DND-41 (cell line): ENCODE results near the gene FAM170B.

ENCODE experiments used
- ATAC-seq: fragments of 200-7000 bp; cut with Tn5 transposase; 3 replicates; pipeline ENCODE4 v1.9.1; 2021; ENCODE audit warnings: low read depth; ENCODE audit not compliant: insufficient read depth
- DNase-seq: peaks from one replicate; pipeline ENCODE4 v3.0.0-alpha.2; 2020
- H2AFZ ChIP-seq: 2 replicates; pipeline ENCODE4 v1.6.0; 2012; ENCODE audit warnings: low read depth, low read length
- H3K27ac ChIP-seq: 2 replicates; pipeline ENCODE4 v1.5.1; 2012; ENCODE audit warnings: low read length, inconsistent platforms
- H3K27me3 ChIP-seq: fragments of 200-600 bp; sonication (generic); 2 replicates; pipeline ENCODE4 v1.6.0; 2012; ENCODE audit warnings: low read length, mild to moderate bottlenecking, inconsistent platforms; ENCODE audit not compliant: insufficient read depth, poor library complexity
- H3K36me3 ChIP-seq: 2 replicates; pipeline ENCODE4 v1.5.1; 2012; ENCODE audit warnings: low read length, inconsistent platforms; ENCODE audit not compliant: insufficient read depth
- H3K4me1 ChIP-seq: 2 replicates; pipeline ENCODE4 v1.5.1; 2012; ENCODE audit warnings: mild to moderate bottlenecking, low read length; ENCODE audit not compliant: insufficient read depth
- H3K4me2 ChIP-seq: 2 replicates; pipeline ENCODE4 v1.6.0; 2012; ENCODE audit warnings: mild to moderate bottlenecking, moderate library complexity, low read length, inconsistent platforms; ENCODE audit not compliant: insufficient read depth
- H3K4me3 ChIP-seq, 2 experiments: fragments of 200-600 bp in 1 of 2; shearing (Covaris generic) in 1 of 2; 2 replicates each; pipeline ENCODE4 v1.5.1; 2012 to 2016; ENCODE audit warnings: inconsistent platforms in 2 of 2, low read length in 2 of 2, mild to moderate bottlenecking in 2 of 2, low read depth in 1 of 2, moderate library complexity in 1 of 2
- H3K79me2 ChIP-seq: 2 replicates; pipeline ENCODE4 v1.6.0; 2012; ENCODE audit warnings: low read length, inconsistent platforms; ENCODE audit not compliant: insufficient read depth
- H3K9ac ChIP-seq: 2 replicates; pipeline ENCODE4 v1.6.0; 2012; ENCODE audit warnings: low read depth, mild to moderate bottlenecking, inconsistent platforms, low read length, moderate library complexity
- H3K9me3 ChIP-seq: 2 replicates; pipeline ENCODE4 v1.5.1; 2012; ENCODE audit warnings: low read length, moderate library complexity, mild to moderate bottlenecking, inconsistent platforms; ENCODE audit not compliant: insufficient read depth, severe bottlenecking
- H4K20me1 ChIP-seq: 2 replicates; pipeline ENCODE4 v1.6.0; 2012; ENCODE audit warnings: low read length; ENCODE audit not compliant: insufficient read depth
- EZH2 ChIP-seq: IDR thresholded peaks from 3 replicates; pipeline ENCODE4 v1.6.1; 2012; ENCODE audit warnings: borderline replicate concordance, low read depth, mild to moderate bottlenecking, moderate library complexity, low read length, inconsistent platforms; ENCODE audit not compliant: severe bottlenecking
- TF ChIP-seq, protein P1 (sequence below): IDR thresholded peaks from 2 replicates; pipeline ENCODE4 v1.5.1; 2012; ENCODE audit warnings: borderline replicate concordance, low read length, moderate library complexity, mild to moderate bottlenecking; ENCODE audit not compliant: poor library complexity, severe bottlenecking; ENCODE audit errors: extremely low read depth

FAM170B gene

DNA sequence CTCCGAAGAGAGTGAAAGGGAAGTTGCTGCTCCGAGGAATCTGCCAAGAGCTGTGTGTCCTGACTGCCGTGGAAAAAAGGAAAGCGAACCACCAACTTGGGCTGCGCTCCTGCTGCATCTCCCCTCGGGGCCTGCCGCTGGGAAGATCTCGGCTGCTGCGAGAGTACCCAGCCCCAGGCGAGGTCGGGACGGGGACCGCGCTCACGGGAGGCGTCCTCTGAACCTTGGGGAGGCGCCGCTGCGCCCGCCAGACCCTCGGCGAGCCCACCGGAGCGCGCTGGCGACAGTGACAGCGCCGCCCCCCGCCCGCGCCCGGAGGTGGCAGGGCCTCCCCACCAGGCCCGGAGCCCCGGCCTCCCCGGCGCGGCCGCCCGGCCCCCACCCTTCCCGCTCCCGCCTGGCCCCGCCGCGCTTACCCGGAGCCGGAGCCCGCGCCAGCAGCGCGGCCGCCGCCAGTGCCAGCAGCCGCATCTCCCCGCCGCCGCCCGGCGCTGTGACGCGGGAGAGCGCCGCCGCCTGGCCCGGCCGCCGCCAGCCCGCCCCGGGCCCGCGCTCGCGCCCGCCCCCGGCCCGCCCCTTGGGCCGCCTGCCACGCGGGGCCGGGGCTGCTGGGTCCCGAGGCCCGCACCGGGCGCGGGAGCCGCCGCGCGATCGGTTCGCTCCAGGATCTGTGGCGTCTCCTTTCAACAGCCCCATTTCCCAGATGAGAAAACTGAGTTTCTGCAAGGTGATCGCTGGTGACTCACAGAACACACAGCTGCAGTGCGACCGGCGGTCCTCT, 18.6 kb downstream of the FAM170B start, which contains the start of gene VSTM4:
VSTM4 (minus strand) TSS at position 508 of the 781 bp plus-strand sequence; CDS start at position 471, 37 bp downstream.
- H3K27ac ChIP-seq: no peak within 1 kb of the TSS
- H3K79me2 ChIP-seq: no peaks in the 10 kb centered on the region
- no peak for TF ChIP-seq EZH2
- TF ChIP-seq, protein P1, sequence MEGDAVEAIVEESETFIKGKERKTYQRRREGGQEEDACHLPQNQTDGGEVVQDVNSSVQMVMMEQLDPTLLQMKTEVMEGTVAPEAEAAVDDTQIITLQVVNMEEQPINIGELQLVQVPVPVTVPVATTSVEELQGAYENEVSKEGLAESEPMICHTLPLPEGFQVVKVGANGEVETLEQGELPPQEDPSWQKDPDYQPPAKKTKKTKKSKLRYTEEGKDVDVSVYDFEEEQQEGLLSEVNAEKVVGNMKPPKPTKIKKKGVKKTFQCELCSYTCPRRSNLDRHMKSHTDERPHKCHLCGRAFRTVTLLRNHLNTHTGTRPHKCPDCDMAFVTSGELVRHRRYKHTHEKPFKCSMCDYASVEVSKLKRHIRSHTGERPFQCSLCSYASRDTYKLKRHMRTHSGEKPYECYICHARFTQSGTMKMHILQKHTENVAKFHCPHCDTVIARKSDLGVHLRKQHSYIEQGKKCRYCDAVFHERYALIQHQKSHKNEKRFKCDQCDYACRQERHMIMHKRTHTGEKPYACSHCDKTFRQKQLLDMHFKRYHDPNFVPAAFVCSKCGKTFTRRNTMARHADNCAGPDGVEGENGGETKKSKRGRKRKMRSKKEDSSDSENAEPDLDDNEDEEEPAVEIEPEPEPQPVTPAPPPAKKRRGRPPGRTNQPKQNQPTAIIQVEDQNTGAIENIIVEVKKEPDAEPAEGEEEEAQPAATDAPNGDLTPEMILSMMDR: no peak
- no peaks in the 10 kb centered on the region for H3K9me3 ChIP-seq
- DNase-seq (no peak), ATAC-seq (no peak)
- no peaks in the 10 kb centered on the region for H3K4me1 ChIP-seq
- H3K4me3 ChIP-seq: no peak within 1 kb of the TSS
- peaks cover 4% of the 10 kb centered on the region for H3K27me3 ChIP-seq
- no peak within 1 kb of the TSS for H3K4me2 ChIP-seq
- H3K9ac ChIP-seq: no peak within 1 kb of the TSS
- no peak within 1 kb of the TSS for H2AFZ ChIP-seq
- H4K20me1 ChIP-seq: no peaks in the 10 kb centered on the region
- H3K36me3 ChIP-seq: no peaks in the 10 kb centered on the region

DNA sequence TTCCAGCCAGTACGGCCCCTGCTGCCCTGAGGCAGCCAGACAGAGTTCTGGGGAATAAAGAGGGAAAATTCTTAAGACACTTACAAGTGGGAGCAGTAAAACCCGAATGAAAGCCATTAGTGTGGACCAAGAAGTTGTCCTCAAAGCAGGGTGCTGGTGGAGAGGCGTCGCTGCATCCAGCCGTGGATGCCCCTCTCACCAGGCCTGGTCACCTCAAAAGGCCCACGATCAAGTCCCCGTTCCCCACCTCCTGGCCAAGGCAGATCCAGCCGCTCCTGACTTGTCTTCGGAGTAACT, 19.2 kb downstream of the FAM170B start:
- ATAC-seq (no peak), DNase-seq (no peak)
- Histone ChIP-seq H3K4me2 (no peak overlapping the region), H2AFZ (no peak overlapping the region), H3K9ac (no peak overlapping the region), H3K4me1 (no peaks in the 10 kb centered on the region), H3K9me3 (no peaks in the 10 kb centered on the region), H3K27me3 (peaks cover 1% of the 10 kb centered on the region), H3K4me3 (no peak overlapping the region), H3K27ac (no peak overlapping the region), H4K20me1 (no peaks in the 10 kb centered on the region), H3K79me2 (no peaks in the 10 kb centered on the region), H3K36me3 (no peaks in the 10 kb centered on the region)
- no peak for TF ChIP-seq EZH2
- TF ChIP-seq, protein P1: no peak

DNA sequence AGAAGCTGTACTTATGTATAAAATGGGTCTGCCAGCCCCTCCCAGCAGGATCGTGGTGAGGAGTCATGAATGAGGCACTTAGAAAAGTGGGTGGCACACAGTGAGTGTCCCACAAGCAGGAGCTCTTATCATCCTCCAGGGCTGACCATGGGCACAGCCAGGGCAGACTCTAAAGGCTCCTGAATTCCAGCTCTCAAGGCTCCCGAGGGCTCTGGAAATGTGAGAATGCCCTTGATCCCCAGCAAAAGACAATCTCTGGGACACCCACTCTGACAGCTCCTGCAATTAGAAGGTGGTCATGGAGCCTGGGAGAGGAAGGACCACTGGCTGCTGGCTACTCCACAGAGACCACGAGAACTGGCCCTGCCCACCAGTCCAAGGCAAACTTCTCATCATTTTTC, 20.1 kb downstream of the FAM170B start:
- Histone ChIP-seq H3K4me3 (no peak overlapping the region), H3K79me2 (no peaks in the 10 kb centered on the region), H3K36me3 (no peaks in the 10 kb centered on the region), H3K27me3 (no peaks in the 10 kb centered on the region), H2AFZ (no peak overlapping the region), H3K4me2 (no peak overlapping the region), H3K9me3 (no peaks in the 10 kb centered on the region), H3K9ac (no peak overlapping the region), H4K20me1 (no peaks in the 10 kb centered on the region), H3K27ac (no peak overlapping the region), H3K4me1 (no peaks in the 10 kb centered on the region)
- ATAC-seq: no peak
- TF ChIP-seq EZH2: no peak
- TF ChIP-seq, protein P1: no peak
- DNase-seq: no peak
